K562 (cell line): ENCODE data around the gene PPFIA1. TPM values are rescaled to one million over a fixed set of nuclear protein-coding genes. Genes with fewer than 3 reads are reported as not detected.

Source experiments
- ATF7 ChIP-seq: fragments of 450-650 bp; IDR thresholded peaks from 2 replicates; pipeline ENCODE4 v1.7.1; 2014; ENCODE audit warnings: mild to moderate bottlenecking, moderate library complexity
- CLOCK ChIP-seq: fragments of 250-450 bp; sonication (Bioruptor Pico); IDR thresholded peaks from 2 replicates; pipeline ENCODE4 v1.4.0; 2020; ENCODE audit warnings: mild to moderate bottlenecking, moderate library complexity, borderline replicate concordance
- FOSL1 ChIP-seq: fragments of 200-800 bp; sonication (Bioruptor generic); conservative IDR thresholded peaks from 2 replicates; pipeline ENCODE4 v1.6.1; 2016; ENCODE audit warnings: missing genetic modification characterization, missing compliant biosample characterization
- FOXK2 ChIP-seq, 2 experiments: fragments of 450-650 bp; IDR thresholded peaks in 1 of 2; conservative IDR thresholded peaks in 1 of 2; 2 replicates each; pipeline ENCODE4 v1.6.1; 2016; ENCODE audit warnings: low read depth in 2 of 2, mild to moderate bottlenecking in 1 of 2
- JUN ChIP-seq, 2 experiments: sonication (generic) in 1 of 2; formaldehyde crosslinking in 1 of 2; IDR thresholded peaks; 2 replicates each; pipeline versions ENCODE4 v1.6.1 to v1.8.0; 2012 to 2022; ENCODE audit warnings: borderline replicate concordance in 2 of 2, mild to moderate bottlenecking in 2 of 2, improper control_type of control experiment in 1 of 2, low read depth in 1 of 2, low read length in 1 of 2, missing genetic modification reagents in 1 of 2
- MITF ChIP-seq: IDR thresholded peaks from 2 replicates; pipeline ENCODE4 v1.6.1; 2014; ENCODE audit warnings: antibody characterized with exemption
- MLX ChIP-seq, 2 experiments: fragments of 450-650 bp in 1 of 2; sonication (generic) in 1 of 2; formaldehyde crosslinking; conservative IDR thresholded peaks; 2 replicates each; pipeline versions ENCODE4 v1.4.0 to v1.8.1; 2020 to 2022; ENCODE audit warnings: mild to moderate bottlenecking in 1 of 2, missing genetic modification reagents in 1 of 2
- MXD1 ChIP-seq: fragments of 250-450 bp; sonication (Bioruptor Pico); IDR thresholded peaks from 2 replicates; pipeline ENCODE4 v1.8.0; 2021; ENCODE audit warnings: borderline replicate concordance, mild to moderate bottlenecking, moderate library complexity; ENCODE audit not compliant: poor library complexity, severe bottlenecking
- NFE2 ChIP-seq: IDR thresholded peaks from 2 replicates; pipeline ENCODE4 v1.6.1; 2014; ENCODE audit warnings: antibody characterized with exemption, low read depth
- PHF8 ChIP-seq: fragments of 200-600 bp; sonication (generic); IDR thresholded peaks from 2 replicates; pipeline ENCODE4 v1.6.1; 2012; ENCODE audit warnings: mixed run types, mild to moderate bottlenecking, inconsistent platforms, low read length, moderate library complexity, borderline replicate concordance
- SMARCA4 ChIP-seq: fragments of 450-650 bp; IDR thresholded peaks from 2 replicates; pipeline ENCODE4 v1.6.1; 2016
- SMARCE1 ChIP-seq: fragments of 450-650 bp; IDR thresholded peaks from 2 replicates; pipeline ENCODE4 v1.7.1; 2016; ENCODE audit warnings: mild to moderate bottlenecking
- TCF15 ChIP-seq: fragments of 250-450 bp; sonication (Bioruptor Pico); IDR thresholded peaks from 2 replicates; pipeline ENCODE4 v1.8.0; 2022; ENCODE audit warnings: moderate library complexity, mild to moderate bottlenecking, inconsistent platforms
- UBTF ChIP-seq, 2 experiments: IDR thresholded peaks; 2 replicates each; pipeline ENCODE4 v1.6.1; 2012; ENCODE audit warnings: improper control_type of control experiment in 2 of 2, low read depth in 2 of 2, low read length in 2 of 2, borderline replicate concordance in 1 of 2
- ZBTB9 ChIP-seq: fragments of 450-650 bp; formaldehyde crosslinking; IDR thresholded peaks from 2 replicates; pipeline ENCODE4 v1.4.0; 2020; ENCODE audit warnings: mild to moderate bottlenecking, moderate library complexity
- ZNF384 ChIP-seq: IDR thresholded peaks from 2 replicates; pipeline ENCODE4 v1.6.1; 2012; ENCODE audit warnings: low read depth, low read length, improper control_type of control experiment
- ZNF778 ChIP-seq: fragments of 450-650 bp; formaldehyde crosslinking; IDR thresholded peaks from 2 replicates; pipeline ENCODE4 v1.4.0; 2020; ENCODE audit warnings: mild to moderate bottlenecking, moderate library complexity
- polyA plus RNA-seq, 8 experiments: library from polyadenylated mRNA; depleted of rRNA in 4 of 8; stranded (reverse) in 5 of 8; unstranded in 3 of 8; fragments of >200 nt; fragmentation: Nextera tagmentation in 2 of 8; fragmentation: Illumina TruSeq in 1 of 8; extraction: Ambion mirVana in 2 of 8; extraction: Trizol in 1 of 8; gene quantifications; 2 replicates each; pipeline versions ENCODE4 v1.2.1 to v1.2.3, GENCODE V29; 2011 to 2014; ENCODE audit warnings: inconsistent platforms in 1 of 8, missing spikeins in 1 of 8
- total RNA-seq, 7 experiments: library from RNA; depleted of rRNA in 6 of 7; stranded (reverse); fragments of >200 nt in 6 of 7; fragmentation: Illumina TruSeq in 2 of 7; extraction: Trizol in 2 of 7; gene quantifications; 2 replicates each; pipeline versions ENCODE4 v1.2.1 to v1.2.3, GENCODE V29; 2011 to 2021; ENCODE audit warnings: low replicate concordance in 1 of 7

Gene PPFIA1
- total and polyA plus RNA-seq, 9 of the 15 experiments (the other 6 are each of a cell fraction or from before 2014, with no cell fraction given), result 9.9 to 41.5 (median 28.5) TPM

GRCh38 chr11:70399681-70400112 is 129.2 kb downstream of the PPFIA1 start (continued):
- TF ChIP-seq FOXK2 (conservative IDR thresholded peaks at IDR 0.05 in 1 of 2, IDR thresholded peaks at IDR 0.05 in 1 of 2; ENCODE audit: low read depth in 2 of 2), result peak in 1 of 2 experiments; percentile 53; a peak in 1 of 4 replicates
- TF ChIP-seq ZNF778 (CRISPR knock-in tag), result no peak
- TF ChIP-seq CLOCK (CRISPR knock-in tag), result peak; percentile 57; the same call in 1 of the 2 replicates
- TF ChIP-seq ATF7, result peak; percentile 65; the same call in 1 of the 2 replicates
- peak; percentile 97 for TF ChIP-seq FOSL1
- peak; percentile 51; the same call in 1 of the 2 replicates for TF ChIP-seq SMARCE1
- TF ChIP-seq NFE2, result 0 out of 2 replicates have a peak, but pooled peaks have one; percentile 13
- TF ChIP-seq UBTF (IDR thresholded peaks at IDR 0.05; ENCODE audit: borderline replicate concordance in 1 of 2, low read depth in 2 of 2, low read length in 2 of 2), result peak in 1 of 2 experiments; percentile 87; a peak in 2 of 4 replicates
- no peak for TF ChIP-seq MXD1 (CRISPR knock-in tag)
- peak; percentile 55 for TF ChIP-seq SMARCA4
- TF ChIP-seq TCF15, result no peak
- no peak for TF ChIP-seq MLX (CRISPR knock-in tag; conservative IDR thresholded peaks at IDR 0.05)
- TF ChIP-seq PHF8, result peak; percentile 14; the same call in 1 of the 2 replicates
- peak; percentile 28; the same call in 1 of the 2 replicates for TF ChIP-seq MITF
- peak; percentile 92 for TF ChIP-seq JUN (IDR thresholded peaks at IDR 0.05; ENCODE audit: borderline replicate concordance, low read depth, low read length)
- no peak for TF ChIP-seq JUN (CRISPR knock-in tag; IDR thresholded peaks at IDR 0.05; ENCODE audit: borderline replicate concordance)
- no peak for TF ChIP-seq ZNF384
- TF ChIP-seq ZBTB9 (CRISPR knock-in tag), result peak; percentile 31; the same call in 1 of the 2 replicates
